ENCODE results near the gene TNNC1. TPM values are rescaled to one million over a fixed set of nuclear protein-coding genes. Genes with fewer than 3 reads are reported as not detected.

The TNNC1 gene
- total and polyA plus RNA-seq, 2 donors (not counting 1 experiment from before 2014, with no cell fraction given), result 0.33 to 0.69 TPM

DNA sequence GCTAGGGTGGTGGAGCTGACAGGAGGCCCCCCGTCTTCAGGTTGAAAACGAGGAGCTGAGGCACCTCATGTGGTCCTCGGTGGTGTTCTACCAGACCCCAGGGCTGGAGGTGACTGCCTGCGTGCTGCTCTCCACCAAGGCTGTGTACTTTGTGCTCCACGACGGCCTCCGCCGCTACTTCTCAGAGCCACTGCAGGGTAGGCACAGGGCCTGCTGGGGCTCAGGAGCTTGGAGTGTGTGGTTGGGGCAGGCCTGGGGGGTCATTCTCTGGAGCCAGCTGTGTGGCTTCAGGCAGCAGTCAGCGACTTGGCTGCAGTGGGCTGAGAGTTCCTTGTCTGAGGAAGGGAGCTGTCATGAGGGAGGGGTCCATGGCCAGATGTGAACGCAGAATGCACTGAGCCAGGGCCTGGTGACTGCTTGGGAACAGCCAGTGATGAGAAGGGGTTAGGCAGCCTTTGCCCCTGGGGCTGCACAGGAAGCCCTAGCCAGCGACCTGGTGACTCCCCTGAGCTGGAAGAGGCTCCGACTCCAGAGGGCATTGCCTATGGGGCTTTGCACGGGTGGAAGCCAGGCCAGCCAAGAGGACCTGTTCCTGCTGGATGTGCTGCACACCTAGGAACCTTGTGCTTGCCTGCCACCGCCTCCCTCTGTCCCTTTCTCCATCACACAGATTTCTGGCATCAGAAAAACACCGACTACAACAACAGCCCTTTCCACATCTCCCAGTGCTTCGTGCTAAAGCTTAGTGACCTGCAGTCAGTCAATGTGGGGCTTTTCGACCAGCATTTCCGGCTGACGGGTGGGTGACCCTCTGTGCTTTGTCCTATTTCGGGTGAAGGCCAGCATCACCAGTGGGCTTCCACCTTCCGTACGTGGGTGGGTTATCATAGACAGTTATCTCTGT, 36.4 kb upstream of the TNNC1 start:
- Histone ChIP-seq H3K36me3 (ENCODE audit: control insufficient read depth, insufficient read depth, low read length) (peaks cover 52% of the 10 kb centered on the region), H3K4me2 (ENCODE audit: extremely low read depth, insufficient read depth, low read length) (no peak overlapping the region), H3K9me3 (ENCODE audit: control insufficient read depth, insufficient read depth, low read depth, low read length) (no peaks in the 10 kb centered on the region), H3K4me1 (ENCODE audit: control insufficient read depth, extremely low read depth, insufficient read depth, low read length) (peaks cover 3% of the 10 kb centered on the region), H3K9ac (ENCODE audit: insufficient read depth, low read length) (no peak overlapping the region), H3K79me2 (ENCODE audit: control insufficient read depth, insufficient read depth, low read length) (no peaks in the 10 kb centered on the region), H4K20me1 (ENCODE audit: control insufficient read depth, extremely low read depth, insufficient read depth, low read length) (no peaks in the 10 kb centered on the region), H3K27ac (ENCODE audit: insufficient read depth, low read length) (no peak overlapping the region), H3K4me3 (replicated peaks in 1 of 4; ENCODE audit: control extremely low read depth in 1 of 4, insufficient read depth in 1 of 4, low read depth in 3 of 4, low read length in 4 of 4) (no peak overlapping the region), H3K27me3 (ENCODE audit: control insufficient read depth, insufficient read depth, low read length) (no peaks in the 10 kb centered on the region), H2AFZ (ENCODE audit: low read length) (no peak overlapping the region)
- DNase-seq (ENCODE audit: low read depth in 2 of 2), result no peak
- no peak for TF ChIP-seq EZH2 (IDR thresholded peaks at IDR 0.05; ENCODE audit: low read length, missing control alignments)
- TF ChIP-seq CTCF (conservative IDR thresholded peaks at IDR 0.05 in 1 of 2, IDR thresholded peaks at IDR 0.05 in 1 of 2; ENCODE audit: low read depth in 1 of 2, low read length in 2 of 2), result no peak

- Histone ChIP-seq H3K79me2 (ENCODE audit: control insufficient read depth, insufficient read depth, low read length) (no peaks in the 10 kb centered on the region), H3K9ac (ENCODE audit: insufficient read depth, low read length) (no peak overlapping the region), H4K20me1 (ENCODE audit: control insufficient read depth, extremely low read depth, insufficient read depth, low read length) (no peaks in the 10 kb centered on the region), H3K27me3 (ENCODE audit: control insufficient read depth, insufficient read depth, low read length) (no peaks in the 10 kb centered on the region), H2AFZ (ENCODE audit: low read length) (no peak overlapping the region), H3K36me3 (ENCODE audit: control insufficient read depth, insufficient read depth, low read length) (peaks cover 58% of the 10 kb centered on the region), H3K4me1 (ENCODE audit: control insufficient read depth, extremely low read depth, insufficient read depth, low read length) (peaks cover 7% of the 10 kb centered on the region), H3K9me3 (ENCODE audit: control insufficient read depth, insufficient read depth, low read depth, low read length) (no peaks in the 10 kb centered on the region), H3K27ac (ENCODE audit: insufficient read depth, low read length) (no peak overlapping the region), H3K4me3 (replicated peaks in 1 of 4; ENCODE audit: control extremely low read depth in 1 of 4, insufficient read depth in 1 of 4, low read depth in 3 of 4, low read length in 4 of 4) (no peak overlapping the region), H3K4me2 (ENCODE audit: extremely low read depth, insufficient read depth, low read length) (no peak overlapping the region)
- DNase-seq (ENCODE audit: low read depth in 2 of 2), result no peak
- no peak for TF ChIP-seq EZH2 (IDR thresholded peaks at IDR 0.05; ENCODE audit: low read length, missing control alignments)
- TF ChIP-seq CTCF (conservative IDR thresholded peaks at IDR 0.05 in 1 of 2, IDR thresholded peaks at IDR 0.05 in 1 of 2; ENCODE audit: low read depth in 1 of 2, low read length in 2 of 2), result no peak
These were observed 35.6 kb upstream of the TNNC1 start for GRCh38 chr3:52489453-52489852.

DNA sequence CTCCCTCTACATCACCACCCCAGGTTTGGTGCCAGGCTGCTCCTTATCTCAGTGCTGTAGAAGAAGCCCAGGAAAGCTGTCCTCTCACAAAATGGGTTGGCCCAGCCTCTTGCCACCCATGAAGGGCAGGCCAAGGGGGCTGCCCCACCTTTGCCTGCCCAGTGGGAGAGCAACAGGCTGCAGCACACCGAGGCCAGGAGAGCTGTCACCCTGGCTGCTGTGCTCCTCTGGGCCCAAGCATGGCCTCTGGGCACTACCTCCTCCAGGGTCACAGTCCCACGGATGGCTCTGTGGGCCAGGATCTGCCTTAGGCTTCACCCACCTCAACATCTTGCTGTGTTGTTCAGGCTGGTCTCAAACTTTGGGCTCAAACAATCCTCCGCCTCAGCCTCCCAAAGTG, 34.9 kb upstream of the TNNC1 start:
- DNase-seq (ENCODE audit: low read depth in 2 of 2), result no peak
- no peak for TF ChIP-seq EZH2 (IDR thresholded peaks at IDR 0.05; ENCODE audit: low read length, missing control alignments)
- no peak for TF ChIP-seq CTCF (conservative IDR thresholded peaks at IDR 0.05 in 1 of 2, IDR thresholded peaks at IDR 0.05 in 1 of 2; ENCODE audit: low read depth in 1 of 2, low read length in 2 of 2)
- no peak overlapping the region for H3K4me2 ChIP-seq (ENCODE audit: extremely low read depth, insufficient read depth, low read length)
- no peak overlapping the region for H3K4me3 ChIP-seq (replicated peaks in 1 of 4; ENCODE audit: control extremely low read depth in 1 of 4, insufficient read depth in 1 of 4, low read depth in 3 of 4, low read length in 4 of 4)
- H2AFZ ChIP-seq (ENCODE audit: low read length), result no peak overlapping the region
- no peaks in the 10 kb centered on the region for H3K79me2 ChIP-seq (ENCODE audit: control insufficient read depth, insufficient read depth, low read length)
- H4K20me1 ChIP-seq (ENCODE audit: control insufficient read depth, extremely low read depth, insufficient read depth, low read length), result no peaks in the 10 kb centered on the region
- H3K4me1 ChIP-seq (ENCODE audit: control insufficient read depth, extremely low read depth, insufficient read depth, low read length), result peaks cover 9% of the 10 kb centered on the region
- H3K36me3 ChIP-seq (ENCODE audit: control insufficient read depth, insufficient read depth, low read length), result peaks cover 59% of the 10 kb centered on the region
- H3K27ac ChIP-seq (ENCODE audit: insufficient read depth, low read length), result no peak overlapping the region
- no peak overlapping the region for H3K9ac ChIP-seq (ENCODE audit: insufficient read depth, low read length)
- H3K27me3 ChIP-seq (ENCODE audit: control insufficient read depth, insufficient read depth, low read length), result no peaks in the 10 kb centered on the region
- H3K9me3 ChIP-seq (ENCODE audit: control insufficient read depth, insufficient read depth, low read depth, low read length), result no peaks in the 10 kb centered on the region
